Ascending aorta (tissue), 2 donors: ENCODE results near the gene KIAA1191. TPM values are rescaled to one million over a fixed set of nuclear protein-coding genes. Genes with fewer than 3 reads are reported as not detected.
A peak's percentile ranks its signal among the peaks of the same experiment; 100 is the strongest.

Experiments
- DNase-seq, 2 donors: peaks; one replicate each; pipeline ENCODE4 v3.0.0-alpha.2; 2019; ENCODE audit warnings: low spot score in 2 of 2
- H3K27ac ChIP-seq, 2 donors: fragments of 200-600 bp; sonication (generic); one replicate each; pipeline ENCODE4 v1.5.1; 2016 to 2017; ENCODE audit warnings: mild to moderate bottlenecking in 1 of 2
- H3K27me3 ChIP-seq: fragments of 200-600 bp; sonication (generic); one replicate; pipeline ENCODE4 v1.5.1; 2017
- H3K36me3 ChIP-seq, 2 donors: fragments of 200-600 bp; sonication (generic); one replicate each; pipeline ENCODE4 v1.5.1; 2016
- H3K4me1 ChIP-seq, 2 donors: fragments of 200-600 bp; sonication (generic); one replicate each; pipeline ENCODE4 v1.5.1; 2016 to 2017; ENCODE audit warnings: mild to moderate bottlenecking in 1 of 2
- H3K4me3 ChIP-seq, 2 donors: fragments of 200-600 bp; sonication (generic); one replicate each; pipeline ENCODE4 v1.5.1; 2016 to 2017; ENCODE audit warnings: mild to moderate bottlenecking in 1 of 2
- H3K9me3 ChIP-seq, 2 donors: fragments of 200-600 bp; sonication (generic); one replicate each; pipeline ENCODE4 v1.5.1; 2016
- intact Hi-C: fragments of 100-400 bp; cut with DNase I; formaldehyde crosslinking; loops from one replicate; pipeline ENCODE4 v1.15.1; 2023
- total RNA-seq: library from RNA; depleted of rRNA; stranded (reverse); fragments of >200 nt; gene quantifications from one replicate; pipeline ENCODE4 v1.1.0, GENCODE V29; 2016
- TF ChIP-seq, protein P1 (sequence below), 3 experiments: fragments of 200-600 bp in 2 of 3; fragments of 450-650 bp in 1 of 3; sonication (generic) in 2 of 3; IDR thresholded peaks; one replicate each; pipeline ENCODE4 v1.5.1; 2016 to 2019; ENCODE audit warnings: antibody characterized with exemption in 3 of 3, mild to moderate bottlenecking in 1 of 3, moderate library complexity in 1 of 3

The KIAA1191 gene
- total RNA-seq, 1 donor from 2014 or later: 56.2 TPM

DNA sequence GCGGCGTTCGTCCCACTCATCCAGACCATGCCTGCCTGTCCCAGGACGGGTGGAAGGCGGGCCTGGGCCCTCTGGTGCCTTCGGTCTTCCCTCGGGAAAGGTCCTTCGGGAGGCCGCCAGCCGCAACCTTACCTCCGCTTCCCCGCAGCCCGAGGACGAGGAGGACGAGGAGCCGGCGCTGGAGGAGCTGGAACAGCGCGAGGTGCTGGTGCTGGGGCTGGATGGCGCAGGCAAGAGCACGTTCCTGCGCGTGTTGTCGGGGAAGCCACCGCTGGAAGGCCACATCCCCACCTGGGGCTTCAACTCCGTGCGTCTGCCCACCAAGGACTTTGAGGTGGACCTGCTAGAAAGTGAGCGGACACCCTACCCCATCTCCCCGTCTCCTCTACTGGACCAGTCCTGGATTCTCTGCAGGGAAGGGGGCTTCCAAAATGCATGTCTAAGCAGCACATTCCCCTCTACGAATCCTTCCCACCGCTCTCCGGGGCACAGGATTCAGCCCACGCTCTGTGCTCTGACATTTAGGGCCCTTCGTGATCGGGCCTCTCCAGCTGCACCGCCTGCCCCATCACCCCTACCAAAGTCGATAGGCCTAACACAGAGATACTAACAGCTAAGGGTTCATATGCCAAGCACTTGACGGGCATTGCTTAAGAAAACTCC is 4.8 kb upstream of the KIAA1191 start:
- Histone ChIP-seq H3K27me3 (no peaks in the 10 kb centered on the region), H3K4me1 (peaks cover 0 to 8% of the 10 kb centered on the region in 2 donors), H3K27ac (peak overlapping the region; percentile 76 to 79), H3K36me3 (peaks cover 0 to 15% of the 10 kb centered on the region in 2 donors), H3K9me3 (no peaks in the 10 kb centered on the region), H3K4me3 (peak overlapping the region; percentile 80 to 95)
- intact Hi-C loops: no loop called here
- no peak for DNase-seq
- TF ChIP-seq, protein P1, sequence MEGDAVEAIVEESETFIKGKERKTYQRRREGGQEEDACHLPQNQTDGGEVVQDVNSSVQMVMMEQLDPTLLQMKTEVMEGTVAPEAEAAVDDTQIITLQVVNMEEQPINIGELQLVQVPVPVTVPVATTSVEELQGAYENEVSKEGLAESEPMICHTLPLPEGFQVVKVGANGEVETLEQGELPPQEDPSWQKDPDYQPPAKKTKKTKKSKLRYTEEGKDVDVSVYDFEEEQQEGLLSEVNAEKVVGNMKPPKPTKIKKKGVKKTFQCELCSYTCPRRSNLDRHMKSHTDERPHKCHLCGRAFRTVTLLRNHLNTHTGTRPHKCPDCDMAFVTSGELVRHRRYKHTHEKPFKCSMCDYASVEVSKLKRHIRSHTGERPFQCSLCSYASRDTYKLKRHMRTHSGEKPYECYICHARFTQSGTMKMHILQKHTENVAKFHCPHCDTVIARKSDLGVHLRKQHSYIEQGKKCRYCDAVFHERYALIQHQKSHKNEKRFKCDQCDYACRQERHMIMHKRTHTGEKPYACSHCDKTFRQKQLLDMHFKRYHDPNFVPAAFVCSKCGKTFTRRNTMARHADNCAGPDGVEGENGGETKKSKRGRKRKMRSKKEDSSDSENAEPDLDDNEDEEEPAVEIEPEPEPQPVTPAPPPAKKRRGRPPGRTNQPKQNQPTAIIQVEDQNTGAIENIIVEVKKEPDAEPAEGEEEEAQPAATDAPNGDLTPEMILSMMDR (IDR thresholded peaks at IDR 0.05): no peak

DNA sequence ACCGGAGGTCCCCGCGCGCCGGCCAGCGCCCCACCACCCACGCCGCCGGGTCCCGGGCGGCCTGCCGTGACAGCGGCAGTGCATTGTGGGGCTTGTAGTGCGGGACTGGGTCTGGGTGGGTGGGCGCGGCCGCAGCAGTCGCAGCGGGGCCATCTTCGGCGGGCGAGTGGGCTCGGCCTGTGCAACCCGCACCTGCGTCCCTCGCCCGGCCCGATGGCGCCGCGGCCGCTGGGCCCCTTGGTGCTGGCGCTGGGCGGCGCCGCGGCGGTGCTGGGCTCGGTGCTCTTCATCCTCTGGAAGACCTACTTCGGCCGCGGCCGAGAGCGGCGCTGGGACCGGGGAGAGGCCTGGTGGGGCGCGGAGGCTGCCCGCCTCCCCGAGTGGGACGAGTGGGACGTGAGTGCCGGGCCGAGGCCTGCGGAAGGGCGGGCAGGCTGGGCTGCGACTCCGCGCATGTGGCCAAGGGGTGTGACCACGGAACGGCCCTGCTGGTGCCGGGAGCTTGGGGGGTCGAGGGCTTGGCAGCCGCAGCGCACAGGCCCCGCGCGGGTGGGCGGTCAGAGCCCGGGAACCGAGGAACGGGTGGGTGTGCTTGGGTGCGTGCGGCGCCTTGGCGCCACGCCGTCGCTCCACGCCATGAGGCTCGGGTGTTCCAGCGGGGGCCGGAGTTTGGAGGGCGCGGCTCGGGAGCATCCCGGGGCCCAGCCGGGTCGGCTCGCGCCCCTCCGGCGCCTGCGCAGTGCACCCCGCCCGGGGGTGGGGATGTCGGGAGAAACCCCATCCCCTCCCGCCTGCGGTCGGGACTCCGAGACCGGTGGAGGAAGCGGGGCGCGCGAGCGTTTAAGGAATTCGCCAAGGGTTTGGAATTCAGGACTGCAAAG is 4.0 kb upstream of the KIAA1191 start, which contains the start of gene ARL10:
ARL10 (plus strand) TSS at position 137 of the 881 bp plus-strand sequence; CDS start at position 214, 77 bp downstream.
- peak in 1 of 2 donors; percentile 71 for DNase-seq
- H3K36me3 ChIP-seq: peaks cover 0 to 9% of the 10 kb centered on the region in 2 donors
- intact Hi-C loops: loop anchor here (1.0 kb wide), 1 partner anchor 23 kb away; the partner anchor contains the start of genes HIGD2A and NOP16
- H3K4me3 ChIP-seq: peak within 1 kb of the TSS; percentile 80 to 95
- H3K4me1 ChIP-seq: peaks cover 0 to 10% of the 10 kb centered on the region in 2 donors
- TF ChIP-seq, protein P1 (IDR thresholded peaks at IDR 0.05): no peak
- no peaks in the 10 kb centered on the region for H3K27me3 ChIP-seq
- no peaks in the 10 kb centered on the region for H3K9me3 ChIP-seq
- H3K27ac ChIP-seq: peak within 1 kb of the TSS; percentile 76 to 79

DNA sequence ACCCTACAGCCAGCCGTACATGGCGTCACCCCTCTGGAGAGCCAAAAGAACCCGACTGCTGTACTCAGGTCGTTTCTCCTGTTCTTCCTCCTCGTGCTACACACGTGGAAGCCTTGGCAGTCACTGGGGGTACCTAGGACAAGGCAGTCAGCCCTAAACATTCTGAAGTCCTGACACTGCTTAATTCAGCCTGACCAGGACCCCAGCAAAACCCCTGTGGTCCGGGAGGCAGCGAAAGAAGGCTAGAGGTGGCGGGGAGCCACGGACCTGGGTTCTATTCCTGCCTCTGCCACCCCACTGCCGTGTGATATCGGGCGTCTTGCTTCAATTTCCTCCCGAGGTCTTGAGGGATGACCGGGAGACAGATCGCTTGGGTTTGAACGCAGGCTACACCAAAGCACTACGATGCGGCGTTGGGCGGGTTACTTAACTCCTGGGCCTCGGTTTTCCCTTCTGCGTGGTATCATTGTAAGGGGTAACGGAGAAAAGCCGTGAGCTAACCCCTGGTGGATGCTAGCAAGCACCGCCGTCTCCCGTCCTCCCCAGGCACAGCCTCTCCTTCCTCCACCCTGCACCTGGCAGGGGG is 3.3 kb upstream of the KIAA1191 start:
- peak in 1 of 2 donors; percentile 67 for DNase-seq
- Histone ChIP-seq H3K4me1 (peaks cover 0 to 16% of the 10 kb centered on the region in 2 donors), H3K36me3 (peaks cover 0 to 2% of the 10 kb centered on the region in 2 donors), H3K27me3 (no peaks in the 10 kb centered on the region), H3K27ac (peak overlapping the region; percentile 76 to 79), H3K4me3 (peak overlapping the region; percentile 80 to 95), H3K9me3 (no peaks in the 10 kb centered on the region)
- intact Hi-C loops: loop anchor here (1.0 to 5.0 kb wide), 3 partner anchors 23 to 177 kb away; partner anchors contain the start of genes CLTB, HIGD2A and NOP16
- TF ChIP-seq, protein P1 (IDR thresholded peaks at IDR 0.05): no peak

DNA sequence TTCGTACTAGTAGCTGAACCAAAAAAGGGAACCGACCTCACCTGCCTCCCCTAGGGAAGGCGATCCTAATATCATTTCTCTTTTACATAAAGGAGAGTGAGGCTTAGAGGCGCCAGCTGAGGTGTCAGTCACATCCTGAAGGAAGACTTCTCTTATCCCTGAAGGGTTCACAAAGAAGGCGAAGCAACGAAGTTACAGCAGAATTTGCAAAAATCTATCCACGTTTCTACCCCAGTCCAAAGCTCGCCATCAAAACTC is 598 bp upstream of the KIAA1191 start:
- peak overlapping the region; percentile 70 to 78 for H3K27ac ChIP-seq

More for the DNA sequence above, 598 bp upstream of the KIAA1191 start:
- H3K9me3 ChIP-seq: no peaks in the 10 kb centered on the region
- H3K27me3 ChIP-seq: no peaks in the 10 kb centered on the region
- peaks cover 0 to 19% of the 10 kb centered on the region in 2 donors for H3K36me3 ChIP-seq
- peak overlapping the region; percentile 97 to 99 for H3K4me3 ChIP-seq
- TF ChIP-seq, protein P1 (IDR thresholded peaks at IDR 0.05): no peak
- H3K4me1 ChIP-seq: peaks cover 0 to 16% of the 10 kb centered on the region in 2 donors
- DNase-seq: no peak
- intact Hi-C loops: loop anchor here (5.0 kb wide), 2 partner anchors 55 to 180 kb away; partner anchors contain the start of gene CLTB
